HG02943 (cell line): ENCODE results near the gene SRSF7.
"Not testable (repeated sequence)": the region's sequence is repeated elsewhere in the genome, so short reads cannot be mapped to it uniquely, and the experiment has no call there.

Experiments used
- ATAC-seq: cut with Tn5 transposase; IDR thresholded peaks from one replicate; pipeline ENCODE4 v1.9.1; 2021; ENCODE audit warnings: mild to moderate bottlenecking, low read depth, moderate library complexity; ENCODE audit not compliant: unreplicated experiment

SRSF7 gene

DNA sequence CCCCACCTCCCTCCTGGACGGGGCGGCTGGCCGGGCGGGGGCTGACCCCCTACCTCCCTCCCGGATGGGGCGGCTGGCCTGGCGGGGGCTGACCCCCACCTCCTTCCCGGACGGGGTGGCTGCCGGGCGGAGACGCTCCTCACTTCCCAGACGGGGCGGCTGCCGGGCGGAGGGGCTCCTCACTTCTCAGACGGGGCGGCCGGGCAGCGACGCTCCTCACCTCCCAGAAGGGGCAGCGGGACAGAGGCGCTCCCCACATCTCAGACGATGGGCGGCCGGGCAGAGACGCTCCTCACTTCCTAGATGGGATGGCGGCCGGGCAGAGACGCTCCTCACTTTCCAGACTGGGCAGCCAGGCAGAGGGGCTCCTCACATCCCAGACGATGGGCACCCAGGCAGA is 4.7 kb upstream of the SRSF7 start:
- ATAC-seq = not testable (repeated sequence)

GRCh38 chr2:38754506-38754905 is 3.3 kb upstream of the SRSF7 start:
- ATAC-seq = no peak

DNA sequence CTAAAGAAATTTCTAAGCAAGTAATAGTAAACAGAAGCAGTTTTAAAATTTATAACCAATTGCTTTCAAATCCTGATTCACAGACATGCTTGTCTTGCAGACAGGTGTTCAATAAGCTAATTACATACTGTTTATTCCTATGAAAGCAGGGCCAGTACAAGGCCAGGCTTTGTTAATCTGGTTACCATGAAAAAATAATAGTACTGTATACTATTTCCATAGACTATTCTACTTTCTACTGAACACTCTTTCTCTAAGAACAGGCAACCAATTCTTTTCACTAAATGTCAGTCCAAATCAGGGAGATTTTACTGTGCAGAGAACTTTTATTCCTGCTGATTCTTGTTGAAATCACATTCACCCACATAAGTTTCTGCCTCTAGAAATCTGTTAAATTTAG is 2.9 kb upstream of the SRSF7 start:
- ATAC-seq = no peak

DNA sequence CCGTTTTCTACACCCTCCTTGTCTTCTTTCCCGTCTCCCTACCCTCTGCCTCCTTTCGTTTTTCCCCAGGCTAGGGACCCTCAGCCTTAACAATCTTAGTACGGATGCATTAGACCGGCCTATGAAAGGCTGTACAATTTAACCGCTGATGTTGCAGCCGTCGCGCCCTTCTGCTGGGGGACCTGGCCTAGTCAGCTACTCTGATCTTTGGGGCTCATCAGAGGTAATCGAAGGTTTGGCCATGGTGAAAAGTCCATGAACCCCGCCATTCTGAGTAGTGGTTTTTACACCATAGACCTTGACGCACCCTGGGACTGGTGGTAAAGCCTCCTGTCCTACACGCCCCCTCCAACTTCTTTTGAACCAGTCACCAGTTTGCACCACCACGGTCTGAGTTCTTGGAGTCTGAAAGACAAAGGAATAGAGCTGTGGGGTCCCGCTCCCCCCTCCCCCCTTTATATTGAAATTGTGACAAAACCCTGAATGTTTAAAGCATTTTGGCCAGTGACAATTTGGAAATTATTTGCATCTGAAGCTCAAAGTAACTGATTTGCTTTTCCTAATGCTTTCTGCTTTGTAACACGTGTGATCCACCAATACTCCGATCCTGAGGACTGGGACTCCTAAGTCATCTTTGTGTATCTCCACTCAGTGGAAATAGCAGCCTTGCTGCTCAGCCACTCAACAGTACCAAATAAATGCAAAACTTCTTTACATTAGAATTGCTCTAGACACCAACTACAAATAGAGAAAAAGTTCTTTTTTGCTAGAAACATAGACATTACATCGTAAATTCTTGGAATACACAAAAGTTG is 642 bp upstream of the SRSF7 start:
- ATAC-seq = peak; percentile 16

GRCh38 chr2:38750011-38750890 is 910 bp downstream of the SRSF7 start:
- no peak for ATAC-seq

DNA sequence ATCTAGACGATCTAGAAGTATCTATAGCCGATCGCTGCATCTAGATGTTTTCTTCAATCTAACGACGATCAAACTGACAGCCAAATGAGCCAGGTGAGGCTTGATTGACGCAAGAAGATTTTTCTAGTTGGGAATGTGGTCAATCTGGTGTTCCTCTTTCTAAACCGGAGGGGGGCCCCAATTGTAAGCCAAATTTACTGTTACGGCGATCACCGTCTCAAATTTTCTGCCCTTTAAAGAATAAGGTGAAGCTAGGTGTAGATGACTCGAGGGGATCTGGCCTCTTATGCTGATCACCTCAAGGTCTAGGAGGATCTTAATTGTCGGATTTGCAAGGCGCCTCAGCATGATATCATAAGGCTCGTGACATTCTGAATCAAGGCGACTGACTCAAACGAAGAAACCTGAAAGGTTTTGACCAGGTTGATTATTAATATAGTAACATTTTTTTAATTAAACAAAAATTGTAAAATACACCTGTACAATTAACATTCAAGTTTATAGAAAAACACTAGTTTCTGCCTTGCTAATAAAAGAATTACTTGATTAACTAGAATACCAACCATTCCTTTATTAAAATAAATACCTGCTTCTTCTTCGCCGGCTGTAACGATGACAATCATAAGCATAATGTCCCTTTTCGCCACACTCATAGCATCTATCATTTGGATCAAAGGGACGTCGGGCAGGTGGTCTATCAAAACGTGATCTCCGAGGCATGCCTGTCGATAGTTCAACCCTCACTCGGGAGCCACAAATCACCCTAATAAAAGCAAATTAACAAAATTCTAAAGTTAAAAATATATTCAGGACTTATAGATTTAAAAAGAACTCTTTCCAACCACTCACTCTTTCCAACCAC is 2.0 kb downstream of the SRSF7 start:
- no peak for ATAC-seq

- ATAC-seq = no peak
Measured at GRCh38 chr2:38748391-38748790, 2.8 kb downstream of the SRSF7 start.

GRCh38 chr2:38747819-38748218 is 3.3 kb downstream of the SRSF7 start:
- no peak for ATAC-seq

- no peak for ATAC-seq
Measured at GRCh38 chr2:38747007-38747424, 4.1 kb downstream of the SRSF7 start.

DNA sequence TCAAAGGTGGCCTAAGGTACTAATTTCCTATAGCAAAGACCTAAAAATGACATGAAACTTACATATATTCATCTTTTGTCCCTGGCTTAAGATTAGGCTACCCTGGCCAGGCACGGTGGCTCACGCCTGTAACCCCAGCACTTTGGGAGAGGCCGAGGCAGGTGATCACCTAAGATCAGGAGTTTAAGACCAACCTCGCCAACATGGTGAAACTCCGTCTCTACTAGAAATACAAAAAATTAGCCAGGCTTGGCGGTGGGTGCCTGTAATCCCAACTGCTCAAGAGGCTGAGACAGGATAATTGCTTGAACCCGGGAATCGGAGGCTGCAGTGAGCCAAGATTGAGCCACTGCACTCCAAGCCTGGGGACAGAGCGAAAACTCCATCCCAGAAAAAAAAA is 5.9 kb downstream of the SRSF7 start:
- ATAC-seq = no peak

DNA sequence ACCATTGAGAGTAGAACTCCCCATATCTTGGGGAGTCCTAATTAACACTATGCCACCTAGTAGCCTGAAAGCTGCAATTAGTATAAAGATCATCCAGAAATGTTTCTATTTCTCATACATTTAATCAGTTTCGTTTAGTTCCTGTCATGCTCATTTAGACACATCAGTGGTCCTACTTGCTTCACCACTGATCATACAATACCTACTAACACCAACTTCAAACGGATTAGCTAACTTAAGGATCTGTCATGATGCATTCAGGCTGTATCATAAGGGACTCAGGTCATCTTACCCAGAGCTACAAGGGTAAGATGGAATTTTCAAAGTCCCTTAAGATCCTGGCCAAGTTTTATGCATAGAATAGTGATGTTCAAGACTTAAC is 6.8 kb downstream of the SRSF7 start:
- no peak for ATAC-seq

GRCh38 chr2:38743672-38744398 is 7.3 kb downstream of the SRSF7 start:
- no peak for ATAC-seq

GRCh38 chr2:38742797-38743559 is 8.2 kb downstream of the SRSF7 start:
- no peak for ATAC-seq

DNA sequence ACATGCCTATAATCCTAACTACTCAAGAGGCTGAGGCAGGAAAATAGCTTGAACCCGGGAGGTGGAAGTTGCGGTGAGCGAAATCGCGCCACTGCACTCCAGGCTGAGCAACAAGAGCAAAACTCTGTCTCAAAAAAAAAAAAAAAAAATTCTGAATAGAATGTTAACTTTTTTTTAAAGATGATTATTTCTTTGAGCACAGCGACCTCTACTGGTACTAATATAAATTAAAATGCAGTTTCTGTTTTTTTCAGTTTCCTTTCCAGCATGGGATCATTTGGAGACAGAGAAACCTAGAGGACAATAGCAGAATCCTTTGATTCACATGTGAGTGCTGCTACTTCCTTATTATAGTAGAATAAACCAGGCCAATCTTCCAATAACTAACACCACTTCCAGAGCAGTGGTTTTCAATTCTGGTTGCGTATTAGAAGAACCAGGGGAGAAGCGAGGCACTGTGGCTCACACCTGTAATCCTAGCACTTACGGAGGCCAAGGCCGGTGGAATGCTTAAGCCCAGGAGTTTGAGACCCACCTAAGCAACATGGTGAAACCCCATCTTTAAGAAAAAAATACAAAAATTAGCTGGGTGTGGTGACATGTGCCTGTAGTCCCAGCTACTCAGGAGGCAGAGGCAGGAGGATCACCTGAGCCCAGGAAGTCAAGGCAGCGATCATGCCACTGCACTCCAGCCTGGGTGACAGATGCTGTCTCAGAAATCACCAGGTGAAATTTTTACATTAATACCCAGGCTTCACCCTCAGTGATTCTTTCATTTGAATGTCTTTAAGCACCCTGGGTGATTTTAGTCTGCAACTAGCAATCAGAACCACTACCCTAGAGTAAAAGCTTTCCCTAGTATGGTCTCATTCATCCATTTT is 10.1 kb downstream of the SRSF7 start:
- ATAC-seq = no peak

DNA sequence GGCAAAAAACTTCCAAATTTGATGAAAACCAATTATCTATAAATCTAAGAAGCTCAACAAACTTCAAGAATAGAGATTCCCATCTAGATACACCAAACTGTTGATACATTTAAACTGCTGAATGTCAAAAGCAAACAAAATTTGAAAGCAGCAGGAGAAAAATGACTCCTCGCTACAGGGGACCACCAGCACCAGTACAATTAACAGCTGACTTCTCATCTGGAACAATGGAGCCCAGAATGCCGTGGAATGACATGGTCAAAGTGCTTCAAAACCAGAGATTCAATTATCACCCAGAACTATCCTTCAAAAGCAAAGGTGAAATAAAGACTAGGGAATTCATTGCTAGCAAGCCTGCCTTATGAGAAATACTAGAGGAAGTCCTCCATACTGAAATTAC is 11.6 kb downstream of the SRSF7 start:
- ATAC-seq = no peak

GRCh38 chr2:38737925-38738324 is 13.2 kb downstream of the SRSF7 start:
- ATAC-seq = no peak

- not testable (repeated sequence) for ATAC-seq
Measured at GRCh38 chr2:38737000-38737698, 14.0 kb downstream of the SRSF7 start.

GRCh38 chr2:38735999-38736320 is 15.2 kb downstream of the SRSF7 start:
- no peak for ATAC-seq
